Mesenchymal stem cell (in vitro differentiated cells and primary cell): ENCODE measurements around the gene HDHD5.

Experiments
- DNase-seq: peaks from one replicate; pipeline ENCODE4 v3.0.0-alpha.2; 2013
- H2AFZ ChIP-seq: one replicate; pipeline ENCODE4 v1.6.1; 2013; ENCODE audit warnings: low read depth, mild to moderate bottlenecking, control low read depth, inconsistent platforms, low read length, moderate library complexity
- H2AK5ac ChIP-seq: 2 replicates; pipeline ENCODE4 v1.6.1; 2013; ENCODE audit warnings: low read length, moderate library complexity, mild to moderate bottlenecking, inconsistent platforms; ENCODE audit not compliant: severe bottlenecking
- H2BK120ac ChIP-seq: one replicate; pipeline ENCODE4 v1.6.1; 2013; ENCODE audit warnings: low read depth, mild to moderate bottlenecking, inconsistent platforms, low read length, moderate library complexity
- H2BK12ac ChIP-seq, 2 experiments: one replicate each; pipeline ENCODE4 v1.6.1; 2013; ENCODE audit warnings: inconsistent platforms in 2 of 2, low read length in 2 of 2, mild to moderate bottlenecking in 2 of 2, moderate library complexity in 2 of 2, control low read depth in 1 of 2
- H2BK15ac ChIP-seq: one replicate; pipeline ENCODE4 v1.6.1; 2013; ENCODE audit warnings: mild to moderate bottlenecking, low read depth, inconsistent platforms; ENCODE audit not compliant: poor library complexity, severe bottlenecking
- H2BK5ac ChIP-seq: 2 replicates; pipeline ENCODE4 v1.6.1; 2013; ENCODE audit warnings: low read depth, mild to moderate bottlenecking, low read length, control low read depth, inconsistent platforms; ENCODE audit not compliant: poor library complexity, severe bottlenecking
- H3K14ac ChIP-seq, 2 experiments: one replicate each; pipeline ENCODE4 v1.6.1; 2013; ENCODE audit warnings: inconsistent platforms in 2 of 2, low read length in 2 of 2, control low read depth in 1 of 2, mild to moderate bottlenecking in 1 of 2, moderate library complexity in 1 of 2
- H3K18ac ChIP-seq, 2 experiments: one replicate each; pipeline ENCODE4 v1.6.1; 2013; ENCODE audit warnings: inconsistent platforms in 2 of 2, low read length in 2 of 2, control low read depth in 1 of 2, low read depth in 1 of 2, mild to moderate bottlenecking in 1 of 2
- H3K23ac ChIP-seq, 2 experiments: one replicate each; pipeline ENCODE4 v1.6.1; 2013; ENCODE audit warnings: inconsistent platforms in 2 of 2, low read length in 2 of 2, mild to moderate bottlenecking in 2 of 2, moderate library complexity in 2 of 2, control low read depth in 1 of 2
- H3K27ac ChIP-seq: 2 replicates; pipeline ENCODE4 v1.5.1; 2013; ENCODE audit warnings: mild to moderate bottlenecking, moderate library complexity, low read length, control low read depth, inconsistent platforms; ENCODE audit not compliant: poor library complexity, severe bottlenecking
- H3K27me3 ChIP-seq, 2 experiments: 2 replicates each; pipeline versions ENCODE4 v1.6.1 to v1.7.0; 2013; ENCODE audit warnings: low read length in 2 of 2, mild to moderate bottlenecking in 2 of 2, moderate library complexity in 2 of 2, control low read depth in 1 of 2, inconsistent platforms in 1 of 2; ENCODE audit not compliant: control insufficient read depth in 1 of 2, insufficient read depth in 1 of 2
- H3K36me3 ChIP-seq, 2 experiments: 2 replicates each; pipeline versions ENCODE4 v1.6.1 to v1.7.0; 2013; ENCODE audit warnings: low read length in 2 of 2, control low read depth in 1 of 2, inconsistent platforms in 1 of 2, low read depth in 1 of 2, mild to moderate bottlenecking in 1 of 2; ENCODE audit not compliant: insufficient read depth in 2 of 2, control insufficient read depth in 1 of 2
- H3K4ac ChIP-seq, 2 experiments: one replicate each; pipeline ENCODE4 v1.6.1; 2013; ENCODE audit warnings: inconsistent platforms in 2 of 2, low read length in 2 of 2, mild to moderate bottlenecking in 2 of 2, moderate library complexity in 2 of 2, control low read depth in 1 of 2, low read depth in 1 of 2
- H3K4me1 ChIP-seq: 2 replicates; pipeline ENCODE4 v1.6.1; 2013; ENCODE audit warnings: low read depth, low read length, control low read depth; ENCODE audit not compliant: control insufficient read depth, insufficient read depth
- H3K4me2 ChIP-seq: 2 replicates; pipeline ENCODE4 v1.6.1; 2013; ENCODE audit warnings: low read length, mild to moderate bottlenecking, inconsistent platforms; ENCODE audit not compliant: poor library complexity, severe bottlenecking
- H3K4me3 ChIP-seq, 2 experiments: 2 replicates each; pipeline versions ENCODE4 v1.5.1 to v1.7.0; 2013; ENCODE audit warnings: low read length in 2 of 2, mild to moderate bottlenecking in 2 of 2, control low read depth in 1 of 2, low read depth in 1 of 2; ENCODE audit not compliant: insufficient read depth in 1 of 2
- H3K79me1 ChIP-seq: replicated peaks from 2 replicates; pipeline ENCODE4 v1.6.1; 2013; ENCODE audit warnings: mild to moderate bottlenecking, control low read depth, low read length, inconsistent platforms; ENCODE audit not compliant: poor library complexity, severe bottlenecking
- H3K9ac ChIP-seq: 2 replicates; pipeline ENCODE4 v1.7.0; 2013; ENCODE audit warnings: mild to moderate bottlenecking, low read length, moderate library complexity
- H3K9me3 ChIP-seq: 2 replicates; pipeline ENCODE4 v1.7.0; 2013; ENCODE audit warnings: mild to moderate bottlenecking, low read length; ENCODE audit not compliant: control insufficient read depth
- H4K8ac ChIP-seq: one replicate; pipeline ENCODE4 v1.6.1; 2013; ENCODE audit warnings: inconsistent platforms, mild to moderate bottlenecking, low read length, moderate library complexity
- H4K91ac ChIP-seq: one replicate; pipeline ENCODE4 v1.6.1; 2013; ENCODE audit warnings: mild to moderate bottlenecking, low read length, inconsistent platforms
- WGBS: methylation state at CpG from one replicate; pipeline ENCODE4 v1.1.7; 2013; ENCODE audit warnings: mixed read lengths; 5-methylcytosine and 5-hydroxymethylcytosine counted together

HDHD5 gene

DNA sequence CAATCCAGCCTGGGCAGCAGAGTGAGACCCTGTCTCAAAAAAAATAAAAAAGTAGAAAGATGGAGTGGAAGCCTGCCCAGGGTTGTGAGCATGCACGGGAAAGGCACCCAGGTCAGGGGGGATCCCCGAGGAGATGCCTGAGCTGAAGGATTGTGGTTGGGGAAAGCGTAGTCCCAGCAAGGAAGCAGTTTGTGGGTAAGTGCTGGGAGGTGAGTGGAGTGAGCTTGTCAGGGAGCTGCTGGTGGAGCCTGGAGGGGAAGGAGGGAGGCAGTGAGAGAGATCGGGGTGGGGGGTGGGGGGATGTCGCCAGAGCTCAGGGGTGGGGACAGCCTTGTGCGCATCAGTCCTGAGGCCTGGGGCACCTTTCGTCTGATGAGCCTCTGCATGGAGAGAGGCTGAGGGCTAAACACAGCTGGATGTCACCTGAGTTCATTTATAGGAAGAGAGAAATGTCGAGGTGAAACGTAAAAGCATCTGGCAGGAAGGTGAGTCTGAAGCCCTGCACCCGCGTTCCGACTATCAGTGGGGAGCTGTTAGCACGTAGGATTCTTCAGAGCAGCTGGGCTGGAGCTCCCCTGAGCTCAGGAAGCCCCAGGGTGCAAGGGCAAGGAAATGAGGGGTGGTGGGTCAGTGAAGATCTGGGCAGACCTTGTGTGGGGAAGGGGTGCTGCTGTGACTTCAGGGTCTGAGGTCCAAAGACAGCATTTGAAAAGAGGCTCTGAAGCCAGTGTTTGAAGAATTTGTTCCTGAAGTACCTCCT lies 48.1 kb downstream of the HDHD5 start:
- Histone ChIP-seq H3K4me2 (no peak overlapping the region), H3K9ac (no peak overlapping the region), H3K18ac (no peak overlapping the region), H3K79me1 (no peaks in the 10 kb centered on the region), H3K9me3 (no peaks in the 10 kb centered on the region), H2AK5ac (no peak overlapping the region), H2AFZ (no peak overlapping the region), H4K8ac (no peak overlapping the region), H2BK15ac (no peak overlapping the region), H3K27ac (no peak overlapping the region), H3K4me1 (peaks cover 2% of the 10 kb centered on the region), H2BK5ac (no peak overlapping the region), H3K14ac (no peak overlapping the region), H3K23ac (no peak overlapping the region), H3K27me3 (peaks cover 5% of the 10 kb centered on the region in 2 experiments), H3K4ac (no peak overlapping the region), H2BK120ac (no peak overlapping the region), H3K36me3 (peaks cover 34 to 40% of the 10 kb centered on the region in 2 experiments), H4K91ac (no peak overlapping the region), H3K4me3 (no peak overlapping the region), H2BK12ac (no peak overlapping the region)
- no peak for DNase-seq
- WGBS = 86% methylated on average over 13 of the region's 13 CpGs

DNA sequence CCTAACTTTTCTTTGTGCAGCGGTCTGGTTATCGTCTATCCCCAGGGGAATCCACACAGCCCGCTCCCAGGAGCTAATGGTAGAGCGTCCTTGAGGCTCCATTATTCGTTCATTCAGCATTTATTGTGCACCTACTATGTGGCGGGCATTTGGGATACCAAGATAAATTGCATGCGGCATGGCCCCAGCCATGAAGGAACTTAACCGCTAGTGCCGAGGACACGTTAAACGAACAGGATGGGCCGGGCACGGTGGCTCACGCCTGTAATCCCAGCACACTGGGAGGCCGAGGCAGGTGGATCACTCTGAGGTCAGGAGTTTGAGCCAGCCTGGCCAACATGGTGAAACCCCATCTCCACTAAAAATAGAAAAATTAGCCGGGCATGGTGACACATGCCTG lies 49.1 kb downstream of the HDHD5 start:
- H2BK120ac ChIP-seq = no peak overlapping the region
- no peak overlapping the region for H3K14ac ChIP-seq
- H2AFZ ChIP-seq = no peak overlapping the region
- 91% methylated on average over 15 of the region's 16 CpGs for WGBS
- no peak overlapping the region for H4K8ac ChIP-seq
- H4K91ac ChIP-seq = no peak overlapping the region
- H2BK15ac ChIP-seq = no peak overlapping the region
- H2BK5ac ChIP-seq = no peak overlapping the region
- H3K27me3 ChIP-seq = peaks cover 4 to 5% of the 10 kb centered on the region in 2 experiments
- H3K9ac ChIP-seq = no peak overlapping the region
- no peak overlapping the region for H3K18ac ChIP-seq
- DNase-seq = no peak
- no peak overlapping the region for H3K4ac ChIP-seq
- H3K9me3 ChIP-seq = no peaks in the 10 kb centered on the region
- no peak overlapping the region for H2AK5ac ChIP-seq
- H3K36me3 ChIP-seq = peaks cover 44 to 49% of the 10 kb centered on the region in 2 experiments
- H3K79me1 ChIP-seq = no peaks in the 10 kb centered on the region
- H3K4me2 ChIP-seq = no peak overlapping the region
- no peak overlapping the region for H2BK12ac ChIP-seq
- no peak overlapping the region for H3K4me3 ChIP-seq
- peaks cover 2% of the 10 kb centered on the region for H3K4me1 ChIP-seq
- no peak overlapping the region for H3K27ac ChIP-seq
- H3K23ac ChIP-seq = no peak overlapping the region

DNA sequence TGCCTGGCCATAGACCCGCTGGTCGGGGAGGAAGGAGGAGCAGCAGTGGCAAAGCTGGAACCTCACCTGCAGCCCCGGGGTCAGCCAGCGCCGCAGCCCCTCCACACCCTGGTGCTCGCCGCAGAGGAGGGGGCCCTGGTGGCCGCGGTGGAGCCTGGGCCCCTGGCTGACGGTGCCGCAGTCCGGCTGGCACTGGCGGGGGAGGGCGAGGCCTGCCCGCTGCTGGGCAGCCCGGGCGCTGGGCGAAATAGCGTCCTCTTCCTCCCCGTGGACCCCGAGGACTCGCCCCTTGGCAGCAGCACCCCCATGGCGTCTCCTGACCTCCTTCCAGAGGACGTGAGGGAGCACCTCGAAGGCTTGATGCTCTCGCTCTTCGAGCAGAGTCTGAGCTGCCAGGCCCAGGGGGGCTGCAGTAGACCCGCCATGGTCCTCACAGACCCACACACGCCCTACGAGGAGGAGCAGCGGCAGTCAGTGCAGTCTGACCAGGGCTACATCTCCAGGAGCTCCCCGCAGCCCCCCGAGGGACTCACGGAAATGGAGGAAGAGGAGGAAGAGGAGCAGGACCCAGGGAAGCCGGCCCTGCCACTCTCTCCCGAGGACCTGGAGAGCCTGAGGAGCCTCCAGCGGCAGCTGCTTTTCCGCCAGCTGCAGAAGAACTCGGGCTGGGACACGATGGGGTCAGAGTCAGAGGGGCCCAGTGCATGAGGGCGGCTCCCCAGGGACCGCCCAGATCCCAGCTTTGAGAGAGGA lies 49.8 kb downstream of the HDHD5 start:
- H3K4ac ChIP-seq = no peak overlapping the region
- H2BK15ac ChIP-seq = no peak overlapping the region
- DNase-seq = no peak
- H2BK120ac ChIP-seq = no peak overlapping the region
- H3K23ac ChIP-seq = no peak overlapping the region
- no peak overlapping the region for H2AK5ac ChIP-seq
- peaks cover 49 to 56% of the 10 kb centered on the region in 2 experiments for H3K36me3 ChIP-seq
- no peak overlapping the region for H3K27ac ChIP-seq
- H3K9me3 ChIP-seq = no peaks in the 10 kb centered on the region
- no peak overlapping the region for H3K4me3 ChIP-seq
- no peak overlapping the region for H3K18ac ChIP-seq
- H4K8ac ChIP-seq = no peak overlapping the region
- no peaks in the 10 kb centered on the region for H3K79me1 ChIP-seq
- H3K4me2 ChIP-seq = no peak overlapping the region
- H3K14ac ChIP-seq = no peak overlapping the region
- no peak overlapping the region for H3K9ac ChIP-seq
- WGBS = 97% methylated on average over 42 of the region's 42 CpGs
- no peak overlapping the region for H2BK12ac ChIP-seq
- H2BK5ac ChIP-seq = no peak overlapping the region
- no peak overlapping the region for H2AFZ ChIP-seq
- no peak overlapping the region for H4K91ac ChIP-seq
- H3K4me1 ChIP-seq = peaks cover 2% of the 10 kb centered on the region
- H3K27me3 ChIP-seq = peaks cover 3 to 4% of the 10 kb centered on the region in 2 experiments
